ENCODE measurements around the gene MTRR.

GRCh38 chr5:7907612-7908011, 38.7 kb downstream of the MTRR start:
- TF ChIP-seq CTCF (IDR thresholded peaks at IDR 0.05 in 8 of 11, conservative IDR thresholded peaks at IDR 0.05 in 3 of 11) (no peak), POLR2AphosphoS5 (IDR thresholded peaks at IDR 0.05) (no peak)

Measured in spleen (tissue), 7 donors.